Prostate gland (tissue), 2 donors: ENCODE data around the gene IFNGR1.

Experiments
- CTCF ChIP-seq, 4 experiments: fragments of 200-600 bp in 2 of 4; fragments of 450-650 bp in 2 of 4; sonication (generic) in 2 of 4; IDR thresholded peaks; 1 replicate in 3 of 4; 2 replicates in 1 of 4; pipeline ENCODE4 v1.5.1; 2016 to 2019; ENCODE audit warnings: antibody characterized with exemption in 4 of 4, mild to moderate bottlenecking in 2 of 4, moderate library complexity in 2 of 4
- POLR2AphosphoS5 ChIP-seq: sonication (generic); formaldehyde crosslinking; IDR thresholded peaks from one replicate; pipeline ENCODE4 v1.6.1; 2017; ENCODE audit warnings: antibody characterized with exemption

GRCh38 chr6:137247724-137248123 is 28.5 kb upstream of the IFNGR1 start:
- TF ChIP-seq POLR2AphosphoS5 = no peak
- no peak for TF ChIP-seq CTCF (IDR thresholded peaks at IDR 0.05)
